Mammary epithelial cell (primary cell): ENCODE measurements around the gene ABLIM3.

Source experiments
- CTCF ChIP-seq, 2 donors: IDR thresholded peaks in 1 of 2; conservative IDR thresholded peaks in 1 of 2; 2 replicates each; pipeline ENCODE4 v1.5.1; 2011 to 2012; ENCODE audit warnings: inconsistent platforms in 2 of 2, low read length in 2 of 2, mild to moderate bottlenecking in 2 of 2, control low read depth in 1 of 2, low read depth in 1 of 2; ENCODE audit not compliant: insufficient read depth in 1 of 2; ENCODE audit errors: extremely low read depth in 1 of 2
- EZH2 ChIP-seq: IDR thresholded peaks from 2 replicates; pipeline ENCODE4 v1.6.1; 2012; ENCODE audit warnings: low read length, inconsistent platforms, borderline replicate concordance

DNA sequence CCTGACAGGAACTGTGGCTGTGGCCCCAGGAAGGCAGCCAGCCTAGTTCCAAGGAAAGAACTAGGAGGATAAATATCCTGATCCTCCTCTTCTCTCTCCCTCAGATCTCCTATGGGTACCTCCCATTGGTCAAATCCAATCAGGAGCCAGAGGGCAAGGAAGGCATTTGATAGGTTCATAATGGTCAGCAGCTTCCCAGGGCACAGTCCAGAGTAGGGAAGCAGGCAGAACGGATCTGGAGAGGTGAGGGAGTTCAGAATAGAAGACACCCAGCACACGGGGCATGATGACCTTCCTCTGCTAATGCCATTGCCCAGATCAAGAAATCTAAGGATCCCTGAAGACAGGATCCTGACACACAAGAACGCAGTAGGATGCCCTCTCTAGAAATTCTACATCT is 8.6 kb downstream of the ABLIM3 start:
- TF ChIP-seq CTCF (conservative IDR thresholded peaks at IDR 0.05 in 1 of 2, IDR thresholded peaks at IDR 0.05 in 1 of 2; ENCODE audit: extremely low read depth in 1 of 2, insufficient read depth in 1 of 2, low read depth in 1 of 2, low read length in 2 of 2), result no peak
- no peak for TF ChIP-seq EZH2
